ENCODE results near the gene KLHDC7A.

GRCh38 chr1:18505666-18506065, 24.9 kb downstream of the KLHDC7A start:
- TF ChIP-seq REST (IDR thresholded peaks at IDR 0.05; ENCODE audit: borderline replicate concordance) (no peak), RAD21 (conservative IDR thresholded peaks at IDR 0.05) (no peak), POLR2AphosphoS5 (IDR thresholded peaks at IDR 0.05) (no peak), EP300 (conservative IDR thresholded peaks at IDR 0.05; ENCODE audit: poor library complexity, severe bottlenecking) (no peak), MXI1 (conservative IDR thresholded peaks at IDR 0.05; ENCODE audit: poor library complexity, severe bottlenecking) (no peak)
- TF ChIP-seq, protein P1, sequence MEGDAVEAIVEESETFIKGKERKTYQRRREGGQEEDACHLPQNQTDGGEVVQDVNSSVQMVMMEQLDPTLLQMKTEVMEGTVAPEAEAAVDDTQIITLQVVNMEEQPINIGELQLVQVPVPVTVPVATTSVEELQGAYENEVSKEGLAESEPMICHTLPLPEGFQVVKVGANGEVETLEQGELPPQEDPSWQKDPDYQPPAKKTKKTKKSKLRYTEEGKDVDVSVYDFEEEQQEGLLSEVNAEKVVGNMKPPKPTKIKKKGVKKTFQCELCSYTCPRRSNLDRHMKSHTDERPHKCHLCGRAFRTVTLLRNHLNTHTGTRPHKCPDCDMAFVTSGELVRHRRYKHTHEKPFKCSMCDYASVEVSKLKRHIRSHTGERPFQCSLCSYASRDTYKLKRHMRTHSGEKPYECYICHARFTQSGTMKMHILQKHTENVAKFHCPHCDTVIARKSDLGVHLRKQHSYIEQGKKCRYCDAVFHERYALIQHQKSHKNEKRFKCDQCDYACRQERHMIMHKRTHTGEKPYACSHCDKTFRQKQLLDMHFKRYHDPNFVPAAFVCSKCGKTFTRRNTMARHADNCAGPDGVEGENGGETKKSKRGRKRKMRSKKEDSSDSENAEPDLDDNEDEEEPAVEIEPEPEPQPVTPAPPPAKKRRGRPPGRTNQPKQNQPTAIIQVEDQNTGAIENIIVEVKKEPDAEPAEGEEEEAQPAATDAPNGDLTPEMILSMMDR (IDR thresholded peaks at IDR 0.05; ENCODE audit: poor library complexity, severe bottlenecking) = no peak
